ENCODE data around the gene AFAP1L1.

DNA sequence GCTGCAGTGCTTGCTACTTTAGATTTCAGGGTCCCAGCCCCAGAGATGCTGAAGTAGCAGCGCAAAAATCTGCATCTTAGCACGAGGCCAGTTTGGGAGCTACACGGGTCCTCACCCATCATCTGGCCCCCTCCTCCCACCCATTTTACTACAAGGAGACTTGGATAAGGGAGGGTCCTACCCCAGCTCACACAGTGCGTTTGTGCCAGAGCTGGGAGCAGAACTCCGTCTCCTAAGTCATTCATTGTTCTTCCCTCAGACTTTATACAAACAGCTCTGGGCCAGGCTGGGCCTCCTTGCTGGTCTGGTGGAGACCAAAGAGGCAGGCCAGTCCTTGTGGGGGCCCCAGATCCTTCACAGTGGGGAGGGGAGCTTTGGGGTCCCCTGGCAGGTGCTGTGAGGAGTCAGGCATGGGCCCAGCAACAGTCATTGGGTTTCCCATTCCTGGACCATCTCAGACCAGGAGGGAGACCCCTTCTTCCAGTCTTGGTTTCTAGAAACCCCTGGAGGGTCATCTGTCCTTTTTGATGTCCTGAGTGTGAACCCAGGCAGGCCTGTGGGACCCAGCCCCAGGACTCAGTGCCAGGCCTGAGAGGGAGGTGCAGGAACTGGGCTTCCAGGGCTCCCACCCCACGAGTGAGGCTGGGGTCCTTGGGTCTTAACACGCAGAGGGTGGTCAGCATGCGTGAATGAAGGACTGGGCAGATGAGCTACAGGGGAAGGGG, 109.8 kb downstream of the AFAP1L1 start:
- no peak for TF ChIP-seq RBBP5 (conservative IDR thresholded peaks at IDR 0.05)
- no peak for TF ChIP-seq POLR2A (IDR thresholded peaks at IDR 0.05; ENCODE audit: low read depth, low read length)
- TF ChIP-seq EP300 (IDR thresholded peaks at IDR 0.05; ENCODE audit: borderline replicate concordance in 1 of 2, control insufficient read depth in 1 of 2, low read depth in 2 of 2, low read length in 2 of 2): no peak
- no peak for TF ChIP-seq JUND (IDR thresholded peaks at IDR 0.05; ENCODE audit: low read depth, low read length)
- TF ChIP-seq, protein P1, sequence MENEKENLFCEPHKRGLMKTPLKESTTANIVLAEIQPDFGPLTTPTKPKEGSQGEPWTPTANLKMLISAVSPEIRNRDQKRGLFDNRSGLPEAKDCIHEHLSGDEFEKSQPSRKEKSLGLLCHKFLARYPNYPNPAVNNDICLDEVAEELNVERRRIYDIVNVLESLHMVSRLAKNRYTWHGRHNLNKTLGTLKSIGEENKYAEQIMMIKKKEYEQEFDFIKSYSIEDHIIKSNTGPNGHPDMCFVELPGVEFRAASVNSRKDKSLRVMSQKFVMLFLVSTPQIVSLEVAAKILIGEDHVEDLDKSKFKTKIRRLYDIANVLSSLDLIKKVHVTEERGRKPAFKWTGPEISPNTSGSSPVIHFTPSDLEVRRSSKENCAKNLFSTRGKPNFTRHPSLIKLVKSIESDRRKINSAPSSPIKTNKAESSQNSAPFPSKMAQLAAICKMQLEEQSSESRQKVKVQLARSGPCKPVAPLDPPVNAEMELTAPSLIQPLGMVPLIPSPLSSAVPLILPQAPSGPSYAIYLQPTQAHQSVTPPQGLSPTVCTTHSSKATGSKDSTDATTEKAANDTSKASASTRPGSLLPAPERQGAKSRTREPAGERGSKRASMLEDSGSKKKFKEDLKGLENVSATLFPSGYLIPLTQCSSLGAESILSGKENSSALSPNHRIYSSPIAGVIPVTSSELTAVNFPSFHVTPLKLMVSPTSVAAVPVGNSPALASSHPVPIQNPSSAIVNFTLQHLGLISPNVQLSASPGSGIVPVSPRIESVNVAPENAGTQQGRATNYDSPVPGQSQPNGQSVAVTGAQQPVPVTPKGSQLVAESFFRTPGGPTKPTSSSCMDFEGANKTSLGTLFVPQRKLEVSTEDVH (IDR thresholded peaks at IDR 0.05; ENCODE audit: low read depth, partially characterized antibody): no peak
- no peak for TF ChIP-seq MYC (IDR thresholded peaks at IDR 0.05; ENCODE audit: insufficient read depth, insufficient read length, insufficient replicate concordance, low read length, severe bottlenecking)
- TF ChIP-seq, protein P2, sequence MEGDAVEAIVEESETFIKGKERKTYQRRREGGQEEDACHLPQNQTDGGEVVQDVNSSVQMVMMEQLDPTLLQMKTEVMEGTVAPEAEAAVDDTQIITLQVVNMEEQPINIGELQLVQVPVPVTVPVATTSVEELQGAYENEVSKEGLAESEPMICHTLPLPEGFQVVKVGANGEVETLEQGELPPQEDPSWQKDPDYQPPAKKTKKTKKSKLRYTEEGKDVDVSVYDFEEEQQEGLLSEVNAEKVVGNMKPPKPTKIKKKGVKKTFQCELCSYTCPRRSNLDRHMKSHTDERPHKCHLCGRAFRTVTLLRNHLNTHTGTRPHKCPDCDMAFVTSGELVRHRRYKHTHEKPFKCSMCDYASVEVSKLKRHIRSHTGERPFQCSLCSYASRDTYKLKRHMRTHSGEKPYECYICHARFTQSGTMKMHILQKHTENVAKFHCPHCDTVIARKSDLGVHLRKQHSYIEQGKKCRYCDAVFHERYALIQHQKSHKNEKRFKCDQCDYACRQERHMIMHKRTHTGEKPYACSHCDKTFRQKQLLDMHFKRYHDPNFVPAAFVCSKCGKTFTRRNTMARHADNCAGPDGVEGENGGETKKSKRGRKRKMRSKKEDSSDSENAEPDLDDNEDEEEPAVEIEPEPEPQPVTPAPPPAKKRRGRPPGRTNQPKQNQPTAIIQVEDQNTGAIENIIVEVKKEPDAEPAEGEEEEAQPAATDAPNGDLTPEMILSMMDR (IDR thresholded peaks at IDR 0.05 in 2 of 3, conservative IDR thresholded peaks at IDR 0.05 in 1 of 3; ENCODE audit: control insufficient read depth in 2 of 3, extremely low read depth in 1 of 3, insufficient read depth in 1 of 3, low read depth in 3 of 3, low read length in 3 of 3): no peak

All from GM12878 (cell line).